Limb (tissue), 2 donors: ENCODE data around the gene IMPDH2.

Source experiments
- DNase-seq, 2 donors: peaks; one replicate each; pipeline ENCODE4 v3.0.0-alpha.2; 2016; ENCODE audit errors: extremely low spot score in 2 of 2

Gene IMPDH2

GRCh38 chr3:49028673-49029562 is at the start of gene IMPDH2:
Gene IMPDH2 (minus strand): TSS chr3:49029398. CDS start chr3:49029350, 48 bp downstream.
- peak; percentile 95 for DNase-seq

DNA sequence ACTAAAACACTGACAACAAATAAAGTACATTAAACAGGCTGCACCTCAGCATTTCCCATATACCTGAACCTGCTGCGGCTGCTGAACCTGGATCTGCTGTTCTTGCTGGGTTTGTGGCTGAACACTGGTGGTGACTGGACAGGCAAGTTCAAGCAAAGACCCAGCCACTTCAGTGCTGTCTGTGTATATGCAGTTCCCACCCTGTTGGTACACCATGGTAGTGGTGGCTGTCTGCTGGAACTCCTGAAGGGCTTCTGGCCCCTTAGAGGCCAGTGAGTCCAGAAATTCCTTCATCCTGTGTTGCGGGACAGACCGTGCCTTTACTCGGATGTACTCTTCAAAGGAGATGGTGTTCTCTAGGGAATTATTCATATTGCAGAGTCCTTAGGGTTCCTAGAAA is 47.4 kb upstream of the IMPDH2 start:
- DNase-seq: no peak

DNA sequence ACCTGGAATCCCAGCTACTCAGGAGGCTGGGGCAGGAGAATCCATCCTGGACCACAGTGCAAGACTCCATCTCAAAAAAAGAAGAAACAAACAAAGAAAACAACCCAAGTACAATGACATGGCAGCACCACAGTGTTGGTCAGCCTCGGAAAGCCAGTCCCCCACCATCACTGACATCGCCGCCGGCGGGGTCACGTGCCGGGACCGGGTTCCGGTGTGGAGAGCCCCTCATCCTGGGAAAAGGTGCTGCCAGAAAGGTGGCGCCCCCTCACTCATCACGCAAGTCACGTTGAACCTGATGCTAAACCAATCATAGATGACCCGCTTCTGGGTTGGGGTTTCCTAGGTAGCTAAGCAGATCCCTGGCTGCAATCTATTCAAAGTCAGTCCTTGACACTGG is 46.9 kb upstream of the IMPDH2 start:
- no peak for DNase-seq

DNA sequence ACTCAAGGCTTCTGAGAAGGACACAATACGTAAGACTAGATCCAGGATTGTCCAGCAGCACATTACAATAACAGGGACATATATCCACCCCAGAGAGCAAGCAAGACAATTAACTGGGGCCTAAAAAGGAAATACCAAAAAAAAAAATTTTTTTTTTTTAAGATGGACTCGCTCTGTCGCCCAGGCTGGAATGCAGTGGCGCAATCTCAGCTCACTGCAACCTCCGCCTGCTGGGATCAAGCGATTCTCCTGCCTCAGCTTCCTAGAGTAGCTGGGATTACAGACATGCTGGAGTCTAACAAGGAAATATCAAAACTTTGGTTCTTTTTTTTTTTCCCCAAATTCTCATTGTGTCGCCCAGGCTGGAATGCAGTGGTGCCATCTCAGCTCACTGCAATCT is 28.8 kb upstream of the IMPDH2 start:
- DNase-seq: no peak

- DNase-seq: no peak
Measured at GRCh38 chr3:49057268-49057667, 28.1 kb upstream of the IMPDH2 start.

- no peak for DNase-seq
Measured at GRCh38 chr3:49054344-49054862, 25.2 kb upstream of the IMPDH2 start.

DNA sequence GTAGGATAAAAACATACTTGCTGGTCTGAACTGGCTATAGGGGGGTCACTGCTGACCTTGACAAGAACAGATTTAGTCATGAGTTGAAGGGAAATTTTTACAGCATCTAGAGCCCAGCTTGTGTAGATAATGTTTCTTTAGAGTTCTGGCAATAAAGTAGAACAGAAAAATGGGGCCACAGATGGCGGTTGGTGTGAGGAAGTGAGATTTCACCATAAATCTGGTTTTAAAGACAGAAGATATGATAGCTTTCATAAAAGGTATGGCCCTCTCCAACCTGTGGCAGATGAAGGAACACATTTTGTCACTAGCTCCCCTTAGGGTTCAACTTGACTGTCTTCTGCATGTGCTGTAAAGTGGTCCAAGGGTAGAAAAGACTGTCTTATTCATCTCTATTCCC is 24.3 kb upstream of the IMPDH2 start:
- no peak for DNase-seq

- DNase-seq: no peak
Measured at GRCh38 chr3:49035281-49035680, 6.1 kb upstream of the IMPDH2 start.

GRCh38 chr3:49034650-49035049 is 5.5 kb upstream of the IMPDH2 start:
- DNase-seq: no peak

DNA sequence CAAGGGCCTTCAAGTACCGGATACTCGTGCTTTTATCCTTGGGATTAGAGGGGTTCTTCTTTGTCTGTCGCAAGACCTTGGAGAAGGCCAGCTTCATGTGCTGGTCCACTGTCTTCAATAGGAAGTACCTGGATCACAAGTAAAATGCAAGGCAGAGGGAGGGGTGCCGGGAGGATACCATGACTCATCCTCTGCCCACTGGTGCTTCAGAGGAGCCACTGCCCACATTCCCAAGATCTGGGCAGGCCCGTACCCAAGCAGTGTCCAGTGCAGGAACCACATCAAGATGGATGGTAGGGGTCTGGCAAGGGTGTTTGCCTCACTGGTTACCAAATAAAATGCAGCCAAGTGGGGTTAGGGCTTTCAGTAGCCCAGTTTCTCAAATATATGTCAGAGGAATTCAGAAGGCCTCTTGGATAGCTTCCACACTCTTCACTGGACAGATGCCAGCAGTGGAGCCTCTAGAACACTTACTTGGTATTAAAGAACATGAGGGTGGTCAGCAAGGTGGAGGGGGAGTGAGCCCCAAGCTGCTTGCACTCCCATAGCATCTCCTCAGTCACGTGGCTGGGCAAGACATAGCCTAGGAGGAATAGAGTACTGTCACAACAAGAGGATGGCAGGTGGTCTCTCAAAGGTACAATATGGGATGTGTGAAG is 3.6 kb upstream of the IMPDH2 start:
- DNase-seq: no peak

- no peak for DNase-seq
Measured at GRCh38 chr3:49030321-49030720, 1.1 kb upstream of the IMPDH2 start.

GRCh38 chr3:49029563-49029884 is 326 bp upstream of the IMPDH2 start:
- DNase-seq: no peak

DNA sequence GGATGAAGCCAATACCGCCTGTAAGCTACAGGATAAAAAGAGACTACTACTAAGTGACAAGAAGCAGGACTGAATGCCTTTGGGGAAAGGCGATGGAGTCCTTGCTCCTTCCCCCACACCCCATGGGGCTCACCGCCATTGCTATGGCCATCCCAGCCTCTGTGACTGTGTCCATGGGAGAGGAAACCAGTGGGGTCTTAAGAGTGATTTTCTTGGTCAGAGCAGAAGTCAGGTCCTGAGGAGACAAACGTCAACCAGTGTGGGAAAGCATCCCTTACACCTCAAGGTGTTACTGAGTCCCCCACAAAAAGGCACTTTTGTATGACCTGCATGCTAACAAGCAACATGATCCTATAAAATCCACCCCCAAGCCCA is 913 bp downstream of the IMPDH2 start:
- DNase-seq: no peak

GRCh38 chr3:49027634-49028033 is 1.6 kb downstream of the IMPDH2 start:
- DNase-seq: no peak

DNA sequence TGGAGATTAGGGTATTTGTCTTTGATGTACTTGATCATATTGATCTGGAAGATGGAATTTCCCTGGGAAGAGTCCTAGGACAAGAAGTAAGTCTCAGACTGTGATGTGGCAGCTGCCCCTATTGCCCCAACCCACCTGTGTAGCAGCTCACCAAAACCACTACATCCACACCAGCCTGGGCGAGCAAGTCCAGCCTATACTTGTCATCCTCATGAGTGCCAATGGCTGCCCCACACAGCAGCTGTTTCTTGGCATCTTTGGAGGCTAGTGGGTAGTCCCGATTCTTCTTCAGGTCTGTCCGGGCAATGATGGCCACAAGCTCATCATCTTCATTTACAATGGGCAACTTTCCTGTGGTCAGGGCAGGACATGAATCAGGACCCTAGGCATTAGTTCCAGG is 2.7 kb downstream of the IMPDH2 start:
- DNase-seq: no peak

- no peak for DNase-seq
Measured at GRCh38 chr3:49025793-49026520, 3.2 kb downstream of the IMPDH2 start.

DNA sequence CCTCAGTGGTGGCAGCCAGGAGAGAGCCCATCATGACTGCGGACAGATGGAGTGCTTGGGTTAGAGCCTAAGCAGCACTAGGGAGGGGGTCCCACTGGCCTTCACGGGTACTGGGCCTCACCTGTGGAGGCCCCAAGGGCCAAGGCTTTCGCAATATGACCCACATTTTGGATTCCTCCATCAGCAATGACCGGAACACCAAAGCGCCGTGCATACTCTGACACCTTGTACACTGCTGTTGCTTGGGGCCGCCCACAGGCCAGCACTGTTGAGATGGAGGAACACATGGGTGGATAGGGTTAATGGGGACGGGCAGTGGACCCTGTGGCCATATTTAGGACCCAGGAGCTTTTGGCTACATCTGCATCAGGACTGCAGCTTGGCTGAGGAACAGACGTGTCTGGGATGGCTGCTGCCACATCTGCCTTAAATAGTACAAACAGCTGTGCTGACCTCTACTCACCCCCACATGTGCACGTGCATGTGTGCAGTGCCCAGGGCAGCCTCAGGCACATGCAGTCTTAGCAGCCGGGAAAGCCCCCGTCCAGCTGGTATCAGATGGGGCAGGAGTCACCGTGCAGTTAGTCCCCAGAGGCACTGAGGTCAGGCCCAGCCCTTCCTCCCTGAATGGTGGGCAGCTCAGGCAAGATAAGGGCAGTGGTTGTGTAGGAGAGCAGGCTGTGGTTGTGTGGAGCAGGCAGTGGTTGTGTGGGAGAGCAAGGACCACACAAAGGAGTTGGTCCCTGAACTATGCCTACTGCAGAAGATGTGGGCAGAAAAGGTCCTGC is 4.0 kb downstream of the IMPDH2 start:
- DNase-seq: no peak

- DNase-seq: no peak
Measured at GRCh38 chr3:49024449-49024848, 4.7 kb downstream of the IMPDH2 start.

DNA sequence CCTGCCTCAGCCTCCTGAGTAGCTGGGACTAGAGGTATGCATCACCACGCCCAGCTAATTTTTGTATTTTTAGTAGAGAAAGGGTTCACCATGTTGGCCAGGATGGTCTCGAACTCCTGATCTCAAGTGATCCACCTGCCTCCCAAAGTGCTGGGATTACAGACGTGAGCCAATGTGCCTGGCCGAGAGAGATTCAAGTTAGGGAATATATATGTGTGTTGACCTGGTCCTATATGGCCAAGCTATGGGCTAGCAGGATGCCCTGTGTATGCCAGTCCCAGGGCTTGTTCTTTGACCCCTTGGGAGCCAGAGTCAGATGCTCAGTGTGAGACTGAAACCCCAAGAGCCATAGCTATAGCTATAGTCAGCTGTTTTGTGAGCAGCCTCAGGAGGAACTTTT is 5.4 kb downstream of the IMPDH2 start:
- no peak for DNase-seq

DNA sequence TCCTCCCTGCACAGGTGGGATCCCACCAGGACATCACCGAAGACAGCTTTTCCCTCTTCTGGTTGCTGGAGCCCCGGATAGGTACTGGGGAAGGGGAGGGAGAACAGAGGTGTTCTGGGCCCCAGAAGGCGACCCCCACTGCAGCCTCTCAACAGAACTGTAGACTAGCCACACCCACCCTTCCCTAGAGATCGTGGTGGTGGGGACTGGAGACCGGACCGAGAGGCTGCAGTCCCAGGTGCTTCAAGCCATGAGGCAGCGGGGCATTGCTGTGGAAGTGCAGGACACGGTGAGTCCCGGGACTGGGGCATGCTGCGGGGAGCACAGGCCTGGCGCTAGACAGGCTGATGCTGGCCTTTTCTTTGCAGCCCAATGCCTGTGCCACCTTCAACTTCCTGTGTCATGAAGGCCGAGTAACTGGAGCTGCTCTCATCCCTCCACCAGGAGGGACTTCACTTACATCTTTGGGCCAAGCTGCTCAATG is 6.5 kb downstream of the IMPDH2 start:
- DNase-seq: no peak
